Inferior parietal cortex (tissue), 1 donor: ENCODE results near the gene THG1L.
"Not testable (repeated sequence)": the region's sequence is repeated elsewhere in the genome, so short reads cannot be mapped to it uniquely, and the experiment has no call there.

Experiments used
- DNase-seq: peaks from one replicate; pipeline ENCODE4 v3.0.0-alpha.2; 2016; ENCODE audit errors: extremely low spot score

The THG1L gene

DNA sequence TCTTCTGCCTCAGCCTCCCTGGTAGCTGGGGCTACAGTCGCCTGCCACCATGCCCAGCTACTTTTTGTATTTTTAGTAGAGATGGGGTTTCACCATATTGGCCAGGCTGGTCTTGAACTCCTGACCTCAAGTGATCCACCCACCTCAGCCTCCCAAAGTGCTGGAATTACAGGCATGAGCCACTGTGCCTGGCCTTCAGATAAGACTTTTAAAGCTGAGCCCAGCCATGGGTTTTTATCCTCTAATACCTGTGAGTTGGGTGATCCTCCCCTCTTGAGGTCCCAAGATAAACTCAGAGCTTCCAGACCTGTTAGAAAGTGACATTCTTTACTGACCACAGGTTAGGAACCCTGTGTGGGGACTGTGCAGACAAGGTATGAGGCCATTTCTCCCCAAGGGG is 3.4 kb upstream of the THG1L start:
- DNase-seq: not testable (repeated sequence)

DNA sequence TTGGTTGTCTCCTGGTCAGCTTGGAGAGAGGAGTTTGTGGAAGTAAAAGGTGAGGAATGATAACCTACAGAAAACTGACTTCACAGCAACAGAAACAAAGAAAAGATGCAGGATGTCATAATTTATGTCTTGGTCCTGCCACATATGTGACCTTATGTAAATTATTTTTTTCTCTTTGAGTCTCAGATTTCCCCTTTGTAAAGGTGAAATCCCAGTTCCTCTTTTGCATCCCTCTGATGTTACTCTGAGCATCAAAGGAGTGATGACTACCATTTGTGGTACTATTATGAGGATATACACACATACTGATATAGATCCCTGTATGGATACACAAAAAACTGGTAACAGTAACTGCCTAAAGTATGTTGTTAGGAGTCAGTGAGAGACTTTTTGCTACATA is 1.4 kb upstream of the THG1L start:
- DNase-seq: no peak

DNA sequence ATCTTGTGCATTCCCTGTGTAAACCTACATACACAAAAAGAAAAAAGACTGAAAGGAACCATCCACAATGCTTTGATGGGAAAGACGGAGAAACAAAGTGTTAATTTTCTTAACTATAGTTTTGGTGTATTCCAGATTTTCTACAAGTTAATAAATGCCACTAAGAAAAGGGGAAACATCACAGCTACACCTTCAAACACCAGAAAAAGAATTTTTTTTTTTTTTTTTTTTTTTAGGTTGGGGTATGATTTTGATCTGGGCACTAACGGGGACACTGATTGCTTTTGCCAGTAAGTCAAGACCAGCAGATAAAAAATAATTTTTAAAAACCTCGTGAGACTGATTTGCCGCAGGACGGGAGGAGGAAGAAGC is 334 bp upstream of the THG1L start:
- DNase-seq: no peak

DNA sequence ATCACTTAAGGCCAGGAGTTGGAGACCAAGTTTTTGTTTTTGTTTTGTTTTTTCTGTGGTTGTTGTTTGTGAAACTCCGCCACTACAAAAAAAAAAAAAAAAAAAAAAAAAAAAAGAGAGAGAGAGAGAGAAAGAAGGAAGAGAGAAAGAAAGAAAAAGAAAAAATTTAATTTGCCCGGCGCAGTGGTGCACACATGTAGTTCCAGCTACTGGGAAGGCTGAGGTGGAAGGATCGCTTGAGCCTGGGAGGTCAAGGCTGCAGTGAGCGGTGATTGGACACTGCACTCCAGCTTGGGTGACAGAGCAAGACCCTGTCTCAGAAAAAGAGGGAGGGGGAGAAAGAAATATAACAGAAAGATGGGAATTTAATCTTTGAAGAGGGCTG is 902 bp downstream of the THG1L start:
- no peak for DNase-seq

DNA sequence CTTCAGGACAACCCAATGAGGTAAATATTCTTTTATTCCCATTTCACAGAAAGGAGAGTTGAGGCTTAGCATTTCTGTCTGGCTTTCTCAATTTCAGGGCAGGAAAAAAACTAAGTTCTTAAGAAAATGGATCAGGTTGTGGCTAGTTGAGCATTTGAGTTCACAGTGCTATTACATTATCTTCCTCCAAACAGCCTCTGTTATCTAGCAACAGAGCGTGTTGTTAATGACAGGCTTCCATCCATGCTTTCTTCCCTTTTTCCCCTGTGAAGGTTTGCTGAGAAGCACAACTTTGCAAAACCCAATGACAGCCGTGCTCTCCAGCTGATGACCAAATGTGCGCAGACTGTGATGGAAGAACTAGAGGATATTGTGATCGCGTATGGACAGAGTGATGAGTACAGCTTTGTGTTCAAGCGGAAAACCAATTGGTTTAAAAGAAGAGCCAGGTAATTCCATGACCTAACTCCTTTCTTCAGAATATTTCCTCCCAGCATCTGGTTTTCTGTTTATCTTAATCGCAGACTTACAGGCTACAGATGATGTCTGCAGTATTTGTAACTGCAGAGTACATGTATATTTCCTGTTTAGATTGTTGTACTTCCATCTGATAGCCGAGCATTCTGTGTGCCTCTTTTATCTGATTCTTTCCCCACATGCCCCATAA is 1.5 kb downstream of the THG1L start:
- DNase-seq: no peak

DNA sequence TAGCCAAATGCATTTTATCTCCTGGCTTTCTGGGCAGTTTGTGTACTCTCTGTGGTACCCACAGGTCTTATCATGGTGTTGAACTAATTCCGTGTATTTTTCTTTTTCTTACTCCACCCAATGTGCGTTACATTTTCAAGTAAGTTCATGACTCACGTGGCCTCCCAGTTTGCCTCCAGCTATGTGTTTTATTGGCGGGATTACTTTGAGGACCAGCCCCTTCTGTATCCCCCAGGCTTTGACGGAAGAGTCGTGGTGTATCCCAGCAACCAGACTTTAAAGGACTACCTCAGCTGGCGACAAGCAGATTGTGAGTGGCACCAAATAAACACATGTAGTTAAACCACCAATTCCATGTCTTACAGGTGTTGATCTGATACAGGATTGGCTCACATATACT is 3.2 kb downstream of the THG1L start:
- no peak for DNase-seq

DNA sequence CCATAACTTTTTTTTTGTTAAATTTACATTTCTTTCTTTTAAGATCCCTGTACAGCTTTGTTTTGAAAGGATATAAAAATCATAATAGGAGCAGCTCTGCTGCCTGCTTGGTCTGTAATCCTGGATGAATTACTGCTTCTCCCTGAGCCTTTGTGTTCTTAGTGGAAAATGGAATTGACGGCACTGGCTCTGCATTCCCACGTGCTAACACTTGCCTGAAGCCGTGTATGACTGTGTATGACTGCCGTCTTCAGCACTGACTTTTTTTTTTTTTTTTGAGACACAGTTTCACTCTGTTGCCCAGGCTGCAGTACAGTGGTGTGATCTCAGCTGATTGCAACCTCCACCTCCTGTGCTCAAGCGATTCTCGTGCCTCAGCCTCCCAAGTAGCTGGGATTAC is 4.8 kb downstream of the THG1L start:
- DNase-seq: no peak

DNA sequence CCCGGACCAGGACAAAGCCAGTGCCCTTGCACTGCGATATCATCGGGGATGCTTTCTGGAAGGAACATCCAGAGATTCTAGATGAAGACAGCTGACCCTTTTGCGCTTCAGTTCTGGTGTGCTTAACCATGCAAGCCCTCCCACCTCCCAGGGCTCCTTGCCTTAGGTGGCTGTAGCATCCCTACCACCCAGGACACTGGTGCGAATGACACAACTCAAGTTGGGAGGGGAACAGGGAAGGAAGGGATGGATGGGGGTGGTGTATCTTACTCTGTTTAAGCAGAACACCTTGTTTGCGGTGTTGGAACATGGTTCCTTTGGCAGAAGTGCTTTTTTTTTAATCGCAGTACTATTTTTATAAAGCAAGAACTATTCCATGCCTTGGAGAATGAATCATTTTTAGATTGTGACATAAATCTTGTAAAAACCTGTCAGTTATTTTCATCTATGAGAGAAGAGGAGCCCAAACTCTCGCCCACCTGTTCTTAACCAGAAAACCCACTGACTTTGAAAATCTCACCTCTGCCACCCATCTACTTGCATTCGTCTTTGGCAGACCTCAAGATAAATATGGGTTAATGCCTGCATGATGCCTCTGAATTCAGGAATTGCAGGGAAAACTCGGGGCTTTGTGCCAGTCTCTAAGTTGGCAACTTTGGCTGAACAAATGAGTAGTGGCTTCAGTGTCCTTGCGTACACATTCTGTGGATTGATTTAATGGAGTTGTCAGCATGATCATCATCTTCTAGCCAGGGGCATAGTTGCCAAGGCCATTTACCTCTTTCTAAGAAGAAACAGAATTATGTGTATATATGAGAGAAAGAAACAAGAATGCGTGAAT is 8.4 kb downstream of the THG1L start:
- no peak for DNase-seq

DNA sequence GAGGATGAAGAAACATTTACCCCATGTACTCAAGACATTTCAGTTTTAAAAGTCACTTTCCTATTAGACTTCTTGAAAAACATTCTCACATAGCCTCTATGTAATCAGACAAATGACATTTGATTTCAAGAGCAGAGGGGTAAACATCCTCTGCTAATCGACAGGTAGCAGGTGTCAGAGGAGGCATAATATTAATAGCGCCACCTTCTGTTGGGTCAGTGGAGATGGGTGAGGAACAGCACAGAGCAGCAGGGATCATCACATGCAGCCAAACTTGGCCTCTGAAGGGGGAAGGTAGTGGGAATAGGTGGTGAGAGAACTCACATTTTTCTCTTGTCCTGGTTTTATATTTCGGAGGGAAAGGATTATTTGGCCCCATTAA is 9.0 kb downstream of the THG1L start:
- DNase-seq: no peak

DNA sequence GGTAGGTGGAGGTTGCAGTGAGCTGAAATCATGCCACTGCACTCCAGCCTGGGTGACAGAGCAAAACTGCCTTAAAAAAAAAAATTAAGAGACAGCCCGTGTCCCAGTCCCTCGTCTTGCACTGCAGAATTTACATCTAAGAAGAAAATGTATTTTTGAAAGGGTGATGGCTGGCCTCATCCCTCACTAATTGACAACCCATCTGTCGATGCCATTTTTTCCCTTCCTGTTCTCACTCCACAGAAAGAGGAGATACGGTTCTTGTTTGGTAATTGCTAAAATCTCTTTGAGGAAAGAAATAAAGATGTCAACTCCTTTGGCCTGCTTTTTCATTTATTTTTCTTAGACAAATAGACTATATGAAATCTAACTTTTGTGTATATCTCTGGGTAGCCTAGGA is 9.9 kb downstream of the THG1L start:
- DNase-seq: no peak

DNA sequence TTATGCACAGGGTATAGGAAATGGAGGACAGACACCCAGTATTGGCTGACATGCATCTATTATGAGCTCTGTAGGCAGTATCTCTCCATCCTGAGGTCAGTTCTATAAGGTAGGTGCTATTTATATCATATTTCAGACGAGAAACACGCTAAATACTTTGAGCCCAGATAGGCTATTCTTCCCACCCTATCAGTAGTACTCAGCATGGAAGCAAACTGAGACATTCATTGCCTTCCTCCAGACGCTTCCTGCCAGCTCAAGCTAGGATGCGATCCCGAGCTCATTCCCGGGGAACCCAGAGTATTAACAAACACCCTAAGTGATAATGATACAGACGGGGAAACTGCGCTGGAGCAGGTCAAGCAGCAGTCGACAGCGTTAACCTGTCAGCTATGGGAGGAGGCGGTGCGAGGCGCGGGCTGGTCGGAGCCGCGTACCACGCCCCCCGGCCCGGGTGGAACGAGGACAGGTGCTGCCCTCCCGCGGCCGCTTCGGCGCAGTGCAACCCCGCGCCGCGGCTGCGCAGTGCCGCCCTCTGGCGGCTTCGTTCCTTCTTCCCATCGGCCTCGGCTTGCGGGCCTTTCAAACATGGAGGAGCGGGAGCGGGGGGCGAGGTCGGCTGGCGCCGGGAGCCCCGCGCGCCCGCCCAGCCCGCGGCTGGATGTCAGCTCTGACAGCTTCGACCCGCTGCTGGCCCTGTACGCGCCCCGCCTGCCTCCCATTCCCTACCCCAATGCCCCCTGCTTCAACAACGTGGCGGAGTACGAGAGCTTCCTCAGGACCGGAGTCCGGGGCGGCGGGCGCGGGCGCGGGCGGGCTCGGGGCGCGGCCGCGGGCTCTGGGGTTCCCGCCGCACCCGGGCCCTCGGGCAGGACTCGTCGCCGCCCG is 12.2 kb downstream of the THG1L start, which contains the start of gene LSM11:
Gene LSM11 (plus strand): TSS at position 550 of the 888 bp plus-strand sequence. CDS start 39 bp downstream, at position 589.
- peak; percentile 89 for DNase-seq

DNA sequence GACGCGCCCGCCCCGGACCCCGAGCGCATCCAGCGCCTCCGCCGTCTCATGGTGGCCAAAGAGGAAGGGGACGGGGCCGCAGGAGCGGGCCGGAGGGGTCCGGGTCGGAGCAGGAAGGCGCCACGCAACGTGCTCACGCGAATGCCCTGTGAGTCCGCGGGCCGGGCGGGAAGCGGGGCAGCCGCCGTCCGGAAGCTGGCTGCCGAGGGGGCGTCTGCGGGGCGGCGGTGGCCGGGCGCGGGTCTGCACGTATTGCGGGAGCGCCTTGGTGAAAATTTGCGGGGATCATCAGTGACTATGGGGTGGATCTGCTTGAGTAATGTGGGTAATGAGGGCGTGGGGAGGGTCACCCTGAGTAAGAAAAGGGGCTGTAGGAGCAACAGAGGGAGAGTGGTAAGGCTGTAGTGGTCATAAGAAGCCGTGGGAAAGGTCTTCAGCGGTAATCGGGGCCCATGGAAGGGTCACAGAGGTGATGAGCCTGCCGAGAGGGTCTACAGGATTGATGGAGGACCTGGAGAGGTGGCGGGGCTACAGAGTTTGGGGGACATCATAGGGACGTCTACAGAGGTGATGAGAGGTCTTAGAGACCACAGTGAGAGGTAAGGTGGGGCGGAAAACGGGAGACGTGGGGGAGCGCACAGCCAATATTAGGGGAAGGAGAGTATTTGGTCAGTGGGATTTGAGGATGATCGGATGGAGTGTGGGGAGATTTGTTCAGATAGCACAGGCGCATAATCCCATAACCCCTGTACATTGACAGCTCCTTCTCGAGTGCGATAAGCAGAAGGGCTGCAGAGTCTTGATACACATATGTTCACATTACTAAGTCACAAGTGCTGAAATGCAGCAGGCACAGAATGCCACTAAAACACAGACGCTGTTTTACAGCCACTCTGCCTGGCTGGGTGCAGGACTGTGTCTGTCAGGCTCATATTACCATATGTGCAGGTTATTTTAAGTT is 13.1 kb downstream of the THG1L start:
- no peak for DNase-seq

DNA sequence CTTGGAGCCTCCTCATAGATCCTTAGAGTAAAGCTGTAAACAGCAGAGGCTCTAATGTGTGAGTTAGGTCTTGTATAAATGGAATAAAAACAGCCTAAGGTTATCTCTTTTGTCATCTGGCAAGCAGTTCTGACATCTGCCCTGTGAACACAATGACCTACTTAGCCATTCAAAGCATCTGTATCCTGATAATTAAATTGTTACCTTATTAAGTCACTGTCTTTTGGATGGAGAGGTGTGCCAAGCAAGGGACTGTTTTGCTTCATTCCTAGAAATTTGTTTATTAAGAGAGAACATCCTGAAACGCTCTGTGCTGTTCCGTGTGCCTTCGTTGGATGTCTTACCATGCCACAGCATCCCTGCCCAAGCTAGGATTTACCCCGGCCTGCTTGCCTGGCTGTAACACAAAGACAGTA is 13.8 kb downstream of the THG1L start:
- no peak for DNase-seq

DNA sequence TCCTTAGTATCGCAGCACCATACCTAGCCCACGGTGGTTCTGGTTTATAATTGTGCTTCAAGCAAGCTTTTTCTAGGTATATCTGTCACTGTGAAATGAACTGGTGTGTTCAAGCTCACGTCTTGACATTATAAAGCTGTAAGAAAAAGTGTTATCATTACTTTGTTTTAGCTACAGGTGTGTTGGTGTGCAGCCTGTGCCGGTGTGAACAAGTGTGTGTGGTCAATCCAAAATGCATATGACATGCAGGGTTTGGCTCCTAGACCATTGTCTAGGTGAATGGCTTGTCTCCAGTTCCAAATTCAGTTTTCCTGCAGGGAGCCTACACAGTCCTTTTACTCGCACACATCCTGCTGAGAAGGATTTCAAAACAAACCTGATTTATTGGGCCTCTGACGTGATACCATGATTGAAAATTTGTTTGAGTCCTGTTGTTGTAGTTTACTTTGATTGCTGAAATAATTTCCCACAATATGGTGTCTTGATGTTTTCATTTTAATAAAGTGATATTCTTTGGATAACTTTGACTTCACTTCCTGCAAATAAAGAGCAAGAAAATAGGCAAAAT is 16.0 kb downstream of the THG1L start:
- no peak for DNase-seq

DNA sequence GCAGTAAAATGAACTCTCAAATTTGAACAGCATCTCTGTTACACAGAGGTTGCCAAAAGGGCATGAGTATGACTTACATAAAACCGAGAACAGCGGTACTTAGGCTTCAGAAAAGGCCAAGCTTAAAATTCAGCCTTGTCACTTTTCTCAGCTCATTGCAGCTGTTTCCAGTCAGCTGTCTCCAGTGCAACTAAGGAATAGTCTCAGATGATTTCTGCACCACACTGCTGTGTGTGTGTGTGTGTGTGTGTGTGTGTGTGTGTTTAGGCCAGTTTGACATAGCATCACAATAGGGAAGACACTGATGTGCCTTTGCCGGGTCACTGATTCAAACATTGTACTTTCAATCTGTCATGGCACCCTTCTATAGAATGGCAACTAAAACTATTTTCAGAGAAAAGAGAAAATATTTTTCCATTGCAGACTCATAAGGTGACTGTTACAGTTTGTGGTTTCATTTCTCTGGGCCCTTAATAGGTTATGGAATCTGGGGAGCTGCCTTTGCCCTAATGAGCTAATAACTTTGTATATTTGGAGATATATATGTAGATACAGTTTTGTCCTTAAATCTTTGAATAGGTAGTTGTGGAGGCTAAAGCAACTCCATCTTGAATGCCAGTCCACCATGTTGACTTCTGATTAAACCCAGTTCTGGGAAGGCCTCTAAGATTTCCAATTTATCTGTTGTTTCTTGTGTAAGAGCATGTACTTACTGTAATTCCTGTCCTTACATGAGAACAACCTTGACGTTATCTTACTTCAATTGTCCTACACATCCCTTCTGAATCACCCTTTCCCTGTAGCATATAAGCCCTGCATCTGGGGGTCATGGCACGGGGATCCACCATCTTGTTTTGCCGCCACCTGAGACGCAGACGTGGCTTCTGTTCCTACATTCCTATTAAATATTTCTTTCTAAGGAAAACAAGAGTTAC is 16.8 kb downstream of the THG1L start:
- no peak for DNase-seq

DNA sequence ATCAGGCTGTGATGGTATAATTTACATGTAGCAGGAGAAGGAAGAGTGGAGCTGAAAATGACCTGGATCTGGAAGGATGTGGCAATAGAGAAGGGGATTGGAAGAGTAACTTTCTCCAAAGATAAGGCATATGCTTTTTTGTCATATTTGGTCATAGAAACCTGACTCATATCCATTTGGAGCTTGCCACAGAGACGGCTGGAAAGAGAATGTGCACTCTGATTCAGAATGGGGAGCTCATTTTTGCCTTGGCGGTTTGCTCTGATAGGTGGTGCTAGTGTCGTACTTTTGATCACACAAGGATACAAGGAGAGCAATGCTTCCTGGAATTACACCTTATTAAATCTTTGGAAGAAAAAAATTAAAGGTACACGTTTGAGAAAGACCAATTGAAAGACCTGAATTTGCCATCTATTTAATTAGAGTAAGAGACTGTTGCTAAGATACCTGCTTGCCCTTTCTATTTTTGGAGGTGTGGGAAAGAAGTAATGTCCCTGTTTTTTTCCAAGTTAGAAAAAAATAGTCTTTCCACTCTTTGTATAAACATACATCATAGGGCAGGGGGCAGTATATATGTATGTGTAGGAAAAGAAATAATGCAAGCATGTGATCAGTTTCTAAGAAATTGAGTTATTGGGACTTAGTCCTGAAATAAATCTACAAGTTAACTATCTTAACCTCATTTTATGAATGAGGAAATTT is 17.7 kb downstream of the THG1L start:
- DNase-seq: no peak

DNA sequence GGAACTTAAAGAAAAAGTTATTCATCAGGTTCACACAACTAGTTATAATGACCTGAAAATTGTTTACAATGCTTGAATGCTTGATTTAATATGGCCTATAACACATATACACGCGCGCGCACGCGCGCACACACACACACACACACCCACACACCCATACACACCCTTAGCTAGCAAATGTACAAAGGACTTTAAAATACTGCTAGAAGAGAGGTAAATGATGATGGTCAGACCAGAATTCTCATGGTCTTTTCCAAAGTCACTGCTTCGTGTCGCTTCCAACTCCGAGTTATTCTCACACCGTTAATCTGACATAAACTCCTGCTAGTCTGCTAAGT is 18.2 kb downstream of the THG1L start:
- no peak for DNase-seq

DNA sequence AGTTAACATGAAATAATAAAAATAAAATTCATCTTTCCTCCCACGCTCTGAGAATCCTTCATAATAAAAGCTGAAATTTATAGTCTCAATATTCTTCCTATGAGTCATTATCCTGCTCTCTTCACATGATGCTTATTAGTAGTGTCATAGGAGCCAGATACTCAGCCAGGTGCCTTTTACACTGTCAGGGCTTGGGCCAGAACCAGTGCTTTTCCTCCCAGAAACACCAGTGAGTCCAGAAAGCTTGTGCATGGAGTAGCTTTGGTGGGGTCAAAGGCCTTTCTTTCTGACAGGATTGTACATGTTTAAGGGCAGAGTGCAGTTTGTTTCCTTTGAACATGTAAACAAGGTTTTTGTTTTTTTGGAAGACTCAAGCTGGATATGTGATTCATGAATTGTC is 19.1 kb downstream of the THG1L start:
- no peak for DNase-seq

DNA sequence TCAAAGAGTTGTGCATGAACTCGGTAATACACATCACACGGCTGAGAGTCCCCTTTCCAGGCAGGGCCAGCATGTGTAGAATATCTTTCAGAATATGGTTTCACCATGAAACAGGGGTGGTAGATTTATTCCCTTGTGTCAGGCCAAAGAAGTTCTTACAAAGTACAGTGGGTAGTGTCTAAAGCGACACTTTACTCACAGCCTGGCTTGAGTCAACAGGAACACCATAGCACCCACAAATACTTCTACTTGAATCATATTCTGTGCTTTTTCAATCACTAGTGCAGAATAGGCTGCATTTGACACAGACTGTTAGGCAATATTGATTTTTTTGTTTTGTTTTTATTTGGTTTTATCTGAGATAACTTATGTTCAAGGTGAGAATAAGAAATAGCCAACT is 24.9 kb downstream of the THG1L start:
- no peak for DNase-seq
